Gastrocnemius medialis (tissue), 4 donors: ENCODE measurements around the gene NBL1.

Experiments used
- CTCF ChIP-seq, 5 experiments: fragments of 450-650 bp in 3 of 5; fragments of 200-600 bp in 2 of 5; sonication (generic) in 2 of 5; IDR thresholded peaks in 4 of 5; conservative IDR thresholded peaks in 1 of 5; 1 replicate in 4 of 5; 2 replicates in 1 of 5; pipeline ENCODE4 v1.5.1; 2016 to 2019; ENCODE audit warnings: antibody characterized with exemption in 5 of 5, mild to moderate bottlenecking in 3 of 5, moderate library complexity in 3 of 5
- POLR2A ChIP-seq, 2 donors: fragments of 450-650 bp; IDR thresholded peaks; one replicate each; pipeline ENCODE4 v1.6.1; 2017; ENCODE audit warnings: antibody characterized with exemption in 2 of 2, mild to moderate bottlenecking in 2 of 2, moderate library complexity in 2 of 2

- no peak for TF ChIP-seq CTCF (IDR thresholded peaks at IDR 0.05 in 4 of 5, conservative IDR thresholded peaks at IDR 0.05 in 1 of 5)
- no peak for TF ChIP-seq POLR2A (IDR thresholded peaks at IDR 0.05)
Measured at GRCh38 chr1:19632211-19632610, 11.9 kb upstream of the NBL1 start.
